Skeletal muscle cell (primary cell): ENCODE results near the gene GPT2.

Source experiments
- DNase-seq: peaks from one replicate; pipeline ENCODE4 v3.0.0-alpha.2; 2010; ENCODE audit warnings: low read depth
- H3K4me3 ChIP-seq: 2 replicates; pipeline ENCODE4 v1.5.1; 2011; ENCODE audit warnings: low read depth, mild to moderate bottlenecking, control low read depth, low read length, moderate library complexity

Gene GPT2

DNA sequence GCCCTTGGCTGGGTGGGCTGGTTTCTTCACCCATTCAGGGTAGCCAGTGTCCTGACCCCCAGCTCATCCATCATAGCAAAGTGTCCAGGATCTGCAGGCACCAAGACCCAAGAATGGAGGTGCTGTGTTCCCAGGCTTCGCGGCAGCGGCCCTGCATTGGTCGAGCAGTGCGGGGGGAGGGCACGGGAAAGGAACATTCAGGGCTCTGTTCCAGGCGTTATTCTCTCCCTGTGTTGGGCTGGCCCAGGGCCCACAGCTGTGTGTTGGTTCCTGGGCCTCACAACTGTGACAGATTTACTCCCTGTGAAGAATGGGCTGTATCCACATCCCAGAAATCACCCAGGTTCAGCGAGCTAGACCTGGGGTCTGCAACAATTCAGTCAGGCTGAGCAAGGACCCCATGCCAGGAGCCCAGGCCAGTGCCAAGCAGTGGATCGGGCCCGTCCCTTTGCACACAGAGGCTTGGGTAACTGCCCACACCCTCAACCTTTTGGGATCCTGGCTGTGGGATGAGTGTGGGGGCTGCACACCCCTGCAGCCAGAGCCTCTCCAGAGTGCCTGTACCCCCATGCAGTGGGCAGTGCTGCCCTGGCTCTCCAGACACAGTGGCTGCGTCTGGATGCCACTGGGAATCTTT, 10.0 kb downstream of the GPT2 start:
- H3K4me3 ChIP-seq: no peak overlapping the region
- DNase-seq: no peak

DNA sequence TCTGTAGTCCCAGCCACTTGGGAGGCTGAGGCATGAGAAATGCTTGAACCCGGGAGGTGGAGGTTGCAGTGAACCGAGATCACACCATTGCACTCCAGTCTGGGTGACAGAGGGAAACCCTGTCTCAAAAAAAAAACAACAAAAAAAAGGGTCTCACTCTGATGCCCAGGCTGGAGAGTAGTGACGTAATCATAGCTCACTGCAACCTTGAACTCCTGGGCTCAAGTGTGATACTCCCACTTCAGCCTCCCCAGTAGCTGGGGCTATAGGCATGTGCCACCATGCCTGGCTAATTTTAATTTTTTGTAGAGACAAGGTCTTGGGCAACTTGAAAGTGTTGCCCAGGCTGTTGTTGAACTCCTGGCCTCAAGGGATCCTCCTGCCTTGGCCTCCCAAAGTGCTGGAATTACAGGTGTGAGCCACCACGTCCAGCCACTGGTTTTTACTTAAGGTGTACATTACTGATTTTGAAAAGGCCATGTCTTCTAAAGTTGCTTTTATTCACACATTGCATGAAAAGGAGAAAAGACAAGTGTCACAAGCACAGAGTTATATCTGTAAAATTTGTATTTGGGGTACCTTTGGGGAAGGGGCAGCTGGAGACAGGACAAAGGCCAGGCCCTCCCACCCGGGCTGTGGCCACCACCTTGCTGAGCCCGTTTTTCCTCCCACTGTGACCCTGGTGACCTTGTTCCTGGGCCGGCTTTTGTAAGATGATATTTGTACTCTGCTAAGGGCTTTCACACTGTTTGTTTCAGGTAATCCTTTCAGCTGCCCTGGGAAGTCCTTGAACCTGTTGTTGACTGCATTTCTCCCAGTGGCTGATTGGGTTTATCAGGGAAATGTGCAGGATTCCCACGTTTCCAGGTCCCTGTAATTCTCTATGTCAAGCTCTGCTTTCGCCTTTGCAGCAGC, 11.5 kb downstream of the GPT2 start:
- DNase-seq: no peak

DNA sequence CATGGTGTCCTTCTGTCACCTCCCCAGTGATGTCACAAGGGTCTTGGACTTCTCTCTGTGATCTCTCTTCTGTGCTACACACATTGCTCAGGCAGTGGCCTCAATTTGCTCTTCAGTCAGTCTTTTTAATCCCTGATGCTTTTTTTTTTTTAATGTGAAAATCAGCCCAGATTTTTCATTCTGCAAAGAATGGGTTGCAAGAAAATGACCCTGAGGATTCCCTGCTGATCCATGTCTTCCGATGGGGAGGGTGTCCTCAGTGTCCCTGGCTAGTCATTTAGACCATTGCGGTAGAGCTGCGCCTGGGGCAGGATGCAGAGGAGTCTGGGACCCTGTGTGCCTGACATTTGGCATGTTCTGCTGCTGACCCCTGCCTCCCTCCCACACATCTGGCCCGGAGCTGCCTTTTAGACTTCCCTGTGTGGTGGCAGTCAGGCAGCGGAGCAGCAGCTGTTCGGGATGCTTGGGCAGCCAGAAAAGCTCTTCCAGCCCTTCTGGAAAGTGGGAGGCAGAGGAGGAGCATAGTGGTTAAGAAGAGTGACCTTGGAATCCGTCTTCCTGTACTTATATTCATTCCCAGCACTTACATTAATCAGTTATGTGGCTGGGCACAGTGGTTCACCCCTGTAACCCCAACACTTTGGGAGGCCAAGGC, 12.3 kb downstream of the GPT2 start:
- no peak overlapping the region for H3K4me3 ChIP-seq
- no peak for DNase-seq

More for the DNA sequence above, 11.5 kb downstream of the GPT2 start:
- no peak overlapping the region for H3K4me3 ChIP-seq

DNA sequence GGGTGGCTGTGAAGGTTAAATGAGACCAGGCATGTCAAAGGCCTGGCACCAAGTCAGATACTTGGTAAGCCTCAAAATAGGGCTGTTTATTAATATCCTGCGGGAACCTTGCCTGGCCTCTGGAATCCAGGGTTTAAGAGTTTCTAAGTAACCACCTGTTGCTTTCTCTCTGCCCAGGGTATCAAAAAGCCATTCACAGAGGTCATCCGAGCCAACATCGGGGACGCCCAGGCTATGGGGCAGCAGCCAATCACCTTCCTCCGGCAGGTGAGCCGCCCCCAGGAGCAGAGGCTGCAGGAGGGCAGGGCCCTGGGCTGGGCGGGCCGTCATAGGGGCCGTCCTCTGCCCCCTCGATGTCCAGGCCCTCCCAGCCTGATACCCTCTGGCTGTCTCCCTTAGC, 13.3 kb downstream of the GPT2 start:
- H3K4me3 ChIP-seq: no peak overlapping the region
- DNase-seq: no peak

DNA sequence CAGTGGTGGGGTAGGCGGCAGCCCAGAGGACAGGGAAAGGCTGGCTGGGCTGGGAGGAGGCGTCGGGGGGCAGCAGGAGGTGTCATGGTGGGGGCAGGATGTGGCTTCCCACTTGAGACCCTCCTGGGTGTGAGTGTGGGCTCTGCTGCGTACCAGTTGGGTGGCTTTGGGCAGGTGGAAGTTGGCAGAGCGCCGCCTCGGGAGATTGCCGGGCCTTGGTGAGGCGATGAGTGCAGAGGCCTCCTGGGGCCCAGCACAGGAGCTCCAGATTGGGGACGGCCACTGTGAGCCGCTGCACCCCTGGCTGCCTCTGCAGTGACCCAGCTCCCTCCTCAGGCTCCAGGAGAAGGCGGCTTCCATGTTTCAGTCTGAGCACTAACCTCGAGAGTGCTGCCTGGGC, 13.8 kb downstream of the GPT2 start:
- no peak overlapping the region for H3K4me3 ChIP-seq
- no peak for DNase-seq

DNA sequence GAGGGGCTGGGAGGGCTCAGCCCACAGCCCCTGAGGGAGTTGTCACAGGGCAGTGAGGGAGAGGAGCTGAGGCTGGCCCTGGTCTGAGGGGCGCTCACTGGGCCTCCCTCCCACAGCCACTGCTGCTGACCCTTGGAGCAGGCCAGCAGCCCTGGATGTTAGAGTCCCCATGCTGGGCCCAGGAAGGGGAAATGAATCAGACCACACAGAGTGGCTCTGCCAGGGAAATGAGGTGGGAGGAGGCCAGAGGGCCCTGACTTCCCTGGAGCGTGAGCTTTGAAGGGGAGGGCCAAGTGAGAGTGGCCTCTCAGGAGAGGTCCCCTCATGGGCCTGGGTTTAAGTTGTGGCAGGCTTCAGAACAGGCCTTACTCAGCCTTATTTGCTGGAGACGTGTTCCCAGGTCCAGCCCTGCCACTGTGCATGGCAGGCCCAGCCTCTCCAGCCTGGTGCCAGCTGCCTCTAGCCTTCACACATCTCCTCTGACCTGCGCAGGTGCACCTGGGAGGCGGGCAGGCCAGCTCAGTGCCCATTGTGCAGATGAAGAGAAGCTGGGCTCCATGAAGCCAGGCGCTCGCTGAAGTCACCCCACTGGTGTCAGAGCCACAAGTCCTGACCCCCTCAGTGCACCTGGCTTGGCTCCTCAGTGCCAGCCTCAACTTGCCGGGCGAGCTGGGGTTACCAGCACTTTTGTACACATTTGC, 15.4 kb downstream of the GPT2 start:
- DNase-seq: no peak

DNA sequence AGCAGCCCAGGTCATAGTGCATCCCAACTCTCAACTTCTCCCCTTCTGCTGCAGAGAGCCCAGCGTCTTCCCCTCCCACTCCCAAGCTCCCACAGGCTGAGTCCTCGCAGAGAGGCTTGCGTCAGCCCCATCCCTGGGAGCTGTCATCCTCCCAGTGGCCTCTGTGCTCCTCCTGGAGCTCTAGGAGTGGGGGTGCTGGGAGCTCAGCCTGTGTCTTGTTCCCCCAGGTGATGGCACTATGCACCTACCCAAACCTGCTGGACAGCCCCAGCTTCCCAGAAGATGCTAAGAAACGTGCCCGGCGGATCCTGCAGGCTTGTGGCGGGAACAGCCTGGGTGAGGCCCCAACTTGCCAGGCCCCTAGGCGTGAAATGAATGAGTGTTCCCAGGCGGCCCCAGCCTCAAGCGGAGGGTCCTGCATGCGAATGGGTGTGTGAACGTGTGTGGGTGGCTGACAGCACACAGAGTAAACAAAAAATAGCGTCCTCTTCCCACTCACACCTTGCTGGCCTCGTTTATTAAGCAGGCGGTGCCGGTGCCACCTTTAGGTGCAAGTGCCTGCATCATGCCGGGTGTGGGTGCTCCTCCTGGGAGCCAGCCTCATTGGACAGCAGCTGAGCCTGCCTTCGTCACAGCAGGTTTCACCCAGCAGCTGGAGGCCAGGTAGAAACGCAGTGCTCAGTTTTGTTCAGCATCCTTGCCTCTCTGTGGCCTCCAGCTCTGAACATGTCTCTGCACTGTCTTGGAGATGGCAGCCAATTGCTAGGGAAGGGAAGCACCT, 16.5 kb downstream of the GPT2 start:
- no peak overlapping the region for H3K4me3 ChIP-seq
- no peak for DNase-seq

More for the DNA sequence above, 15.4 kb downstream of the GPT2 start:
- no peak overlapping the region for H3K4me3 ChIP-seq

DNA sequence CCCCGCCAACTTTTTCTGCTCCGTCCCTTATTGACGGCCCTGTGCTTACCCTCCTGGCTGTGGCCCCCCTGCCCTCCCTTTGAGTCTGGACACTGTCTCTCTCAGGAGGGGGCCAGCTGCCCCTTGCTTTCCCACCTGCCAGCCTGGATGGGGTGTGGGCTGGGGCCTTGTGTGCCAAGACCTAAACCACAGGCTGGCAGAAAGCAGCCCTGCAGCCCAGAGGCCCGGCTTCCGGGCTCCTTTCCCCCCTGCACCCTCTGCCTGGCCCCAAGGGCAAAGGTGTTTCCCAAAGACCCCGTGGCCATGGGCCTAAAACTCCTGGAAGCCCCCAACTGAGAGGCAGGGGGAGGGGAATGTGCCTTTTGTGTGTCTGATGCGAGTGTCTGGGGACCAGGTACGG, 17.5 kb downstream of the GPT2 start:
- H3K4me3 ChIP-seq: no peak overlapping the region
- DNase-seq: no peak

DNA sequence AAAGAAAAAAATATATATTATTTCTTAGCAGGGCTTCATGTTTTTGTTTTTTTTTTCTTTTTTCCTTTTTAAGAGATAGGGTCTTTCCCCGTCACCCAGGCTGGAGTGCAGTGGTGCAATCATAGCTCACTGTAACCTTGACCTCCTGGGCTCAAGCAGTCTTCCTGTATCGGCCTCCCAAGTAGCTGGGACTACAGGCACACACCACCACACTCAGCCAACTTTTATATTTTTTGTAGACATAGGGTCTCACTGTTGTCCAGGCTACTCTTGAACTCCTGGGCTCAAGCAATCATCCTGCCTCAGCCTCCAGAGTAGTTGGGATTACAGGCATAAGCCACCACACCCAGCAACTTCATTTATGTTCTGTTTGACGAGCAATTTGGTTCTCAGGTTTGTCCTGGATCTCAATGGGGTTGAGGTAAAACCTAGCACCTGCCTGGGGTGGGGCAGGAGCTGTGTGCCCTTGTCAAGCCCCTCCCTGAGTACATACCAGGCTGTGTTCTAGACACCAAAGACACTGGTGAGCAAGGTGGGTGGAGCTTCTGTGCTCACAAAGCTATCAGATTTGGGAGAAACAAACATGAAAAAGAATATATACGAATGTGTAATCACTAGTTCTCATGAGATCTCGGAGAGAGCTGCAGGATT, 19.2 kb downstream of the GPT2 start:
- H3K4me3 ChIP-seq: no peak overlapping the region
- no peak for DNase-seq

DNA sequence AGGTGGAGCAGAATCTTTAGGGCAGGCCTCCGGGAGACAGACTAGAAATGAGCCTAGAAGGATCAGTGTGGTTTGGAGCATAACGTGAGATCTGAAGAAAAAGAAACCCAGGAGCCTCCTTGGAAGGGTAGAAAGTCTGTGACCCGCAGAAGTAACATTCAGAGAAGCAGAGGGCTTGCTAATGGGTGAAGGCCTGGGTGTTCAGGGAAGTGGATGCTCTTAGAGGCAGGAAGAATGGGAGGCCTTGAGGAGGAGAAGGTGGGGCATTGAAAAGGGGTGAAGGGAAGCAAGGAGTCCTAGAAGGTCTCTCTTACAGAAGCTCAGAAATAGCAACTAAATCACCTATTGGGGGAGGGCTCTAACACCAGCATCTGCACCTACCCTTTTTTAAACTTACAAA, 20.3 kb downstream of the GPT2 start:
- DNase-seq: no peak
- no peak overlapping the region for H3K4me3 ChIP-seq

DNA sequence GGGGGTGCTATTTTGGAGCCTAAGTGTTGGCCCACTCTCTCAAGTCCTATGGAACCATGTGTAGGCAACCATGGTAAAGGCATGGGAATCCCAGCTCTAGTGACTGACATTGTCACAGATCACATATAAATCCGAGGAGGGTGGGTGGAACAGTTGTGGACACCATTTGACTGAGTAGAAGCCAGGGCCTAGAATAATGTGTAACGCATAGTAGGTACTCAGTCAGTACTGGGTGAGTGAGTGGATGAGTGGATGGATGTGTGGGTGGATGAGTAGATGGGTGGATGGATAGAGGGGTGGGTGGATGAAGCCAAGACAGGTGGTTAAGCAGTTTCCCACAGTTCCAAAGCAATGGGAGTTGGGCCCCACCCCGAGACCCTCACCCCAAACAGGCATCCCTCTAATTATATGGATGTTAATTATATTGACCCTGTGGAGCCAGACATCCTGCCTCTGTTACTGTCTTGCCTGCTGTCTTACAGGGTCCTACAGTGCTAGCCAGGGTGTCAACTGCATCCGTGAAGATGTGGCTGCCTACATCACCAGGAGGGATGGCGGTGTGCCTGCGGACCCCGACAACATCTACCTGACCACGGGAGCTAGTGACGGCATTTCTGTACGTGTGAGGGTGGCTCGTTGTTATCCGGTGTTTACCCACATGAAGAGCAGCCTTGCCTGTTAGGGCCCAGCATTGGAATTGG, 22.3 kb downstream of the GPT2 start:
- no peak for DNase-seq
- no peak overlapping the region for H3K4me3 ChIP-seq

DNA sequence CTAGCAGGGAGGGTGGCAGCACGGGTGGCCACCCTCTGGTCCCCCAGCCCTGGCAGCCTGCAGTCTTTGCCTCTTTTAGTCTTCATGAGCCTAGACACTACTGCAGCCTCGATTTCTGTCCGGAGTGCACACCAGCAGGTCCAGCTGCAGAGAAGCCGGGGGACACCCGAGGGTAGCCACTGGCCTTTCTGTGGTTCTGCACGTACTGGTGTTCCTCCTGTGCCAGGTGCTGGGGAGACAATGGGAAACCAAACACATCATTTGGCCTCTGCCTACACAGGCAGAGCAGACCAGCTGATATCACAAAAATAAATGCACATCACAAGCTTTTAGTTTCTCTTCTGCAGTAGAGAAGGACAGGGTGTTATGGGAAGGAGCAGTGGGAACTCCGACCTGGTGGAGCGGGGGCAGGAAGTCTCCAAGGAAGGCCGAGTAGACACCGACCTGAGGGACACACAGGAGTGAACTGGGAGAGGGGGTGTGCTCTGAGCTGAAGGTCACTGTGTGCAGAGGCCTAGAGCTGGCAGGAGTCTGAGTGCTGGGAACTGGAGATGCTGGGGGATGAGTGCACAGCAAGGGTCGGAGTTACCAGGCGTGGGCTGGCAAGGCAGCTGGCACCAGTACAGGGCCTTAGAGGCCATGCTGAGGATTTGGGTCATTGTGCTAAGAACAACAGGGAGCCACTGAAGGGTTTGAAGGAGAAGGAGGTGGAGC, 23.1 kb downstream of the GPT2 start:
- DNase-seq: no peak
- H3K4me3 ChIP-seq: no peak overlapping the region

DNA sequence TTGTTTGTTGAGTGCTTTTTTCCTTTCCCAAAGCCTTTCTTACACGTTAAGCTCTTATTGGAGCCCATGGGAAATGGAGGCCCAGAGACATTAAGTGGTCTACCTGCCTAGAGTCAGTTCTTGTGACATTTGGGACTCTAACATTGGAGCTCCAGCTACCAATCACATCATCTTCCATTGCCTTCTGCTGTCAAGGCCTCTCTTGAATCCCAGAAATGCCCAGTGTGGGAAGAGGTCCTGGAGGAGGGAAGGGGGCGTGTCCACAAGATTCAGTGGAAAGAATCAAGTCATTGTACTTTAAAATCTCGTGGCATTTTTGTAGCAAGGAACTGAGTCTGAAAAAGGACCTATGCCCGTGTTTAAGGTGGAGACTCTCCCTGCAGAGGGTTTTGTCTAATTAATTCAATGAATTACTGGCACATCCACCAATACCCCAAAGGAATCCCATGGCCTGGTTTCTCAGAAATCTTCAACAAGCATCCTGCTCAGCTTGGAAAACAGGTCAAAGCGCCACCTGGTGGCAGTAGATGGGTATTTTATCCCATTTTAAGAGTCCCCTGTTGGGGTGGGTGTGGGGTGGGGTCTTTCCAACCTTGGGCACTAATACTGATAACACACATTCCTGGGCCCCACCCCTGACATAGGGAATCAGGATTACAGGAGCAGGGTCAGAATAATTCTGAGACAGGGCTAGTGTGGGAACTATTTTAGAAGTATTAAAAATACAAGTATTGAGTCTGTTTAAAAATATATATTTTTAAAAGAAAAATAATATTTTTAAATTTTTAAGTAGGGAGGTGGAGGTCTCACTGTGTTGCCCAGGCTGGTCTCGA, 24.6 kb downstream of the GPT2 start:
- no peak for DNase-seq
- no peak overlapping the region for H3K4me3 ChIP-seq

DNA sequence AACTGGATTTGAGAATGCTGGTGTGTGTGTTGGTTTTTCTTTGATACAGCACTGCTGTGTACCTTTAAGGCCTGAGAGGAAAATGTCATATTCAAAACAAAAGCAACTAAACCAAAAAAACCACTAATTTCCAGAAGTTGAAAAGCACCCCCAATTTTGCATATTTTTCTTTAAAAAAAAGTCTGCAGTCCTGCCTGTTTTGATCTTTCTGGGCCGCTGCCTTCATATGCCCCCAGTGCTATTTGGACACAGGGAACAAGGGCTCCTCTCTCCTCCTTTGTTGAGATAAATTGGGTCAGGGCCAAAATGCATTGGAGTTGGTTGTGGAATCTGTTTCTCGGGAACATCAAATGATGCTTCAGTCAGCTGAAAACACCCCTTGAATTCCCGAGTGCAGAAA, 26.9 kb downstream of the GPT2 start:
- no peak overlapping the region for H3K4me3 ChIP-seq

DNA sequence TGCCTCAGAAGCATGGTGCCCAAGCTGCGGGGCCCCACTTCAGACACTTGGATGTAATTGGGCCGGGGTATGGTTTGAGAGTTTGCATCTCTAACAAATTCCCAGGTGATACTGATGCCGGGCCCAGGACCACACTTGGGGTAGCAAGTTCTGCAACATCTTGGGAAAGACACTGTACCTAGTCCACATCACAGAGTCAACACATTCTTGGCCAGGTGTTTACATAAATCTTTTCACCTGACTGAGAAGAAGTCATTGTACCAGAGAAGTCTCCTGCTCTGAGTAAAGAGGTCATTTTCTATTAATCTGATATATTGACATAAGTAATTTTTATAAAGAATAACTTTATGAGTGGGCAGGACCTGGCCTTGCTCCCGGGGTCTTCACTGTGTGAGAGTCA, 27.5 kb downstream of the GPT2 start:
- no peak for DNase-seq
- H3K4me3 ChIP-seq: no peak overlapping the region

More for the DNA sequence above, 26.9 kb downstream of the GPT2 start:
- no peak for DNase-seq

DNA sequence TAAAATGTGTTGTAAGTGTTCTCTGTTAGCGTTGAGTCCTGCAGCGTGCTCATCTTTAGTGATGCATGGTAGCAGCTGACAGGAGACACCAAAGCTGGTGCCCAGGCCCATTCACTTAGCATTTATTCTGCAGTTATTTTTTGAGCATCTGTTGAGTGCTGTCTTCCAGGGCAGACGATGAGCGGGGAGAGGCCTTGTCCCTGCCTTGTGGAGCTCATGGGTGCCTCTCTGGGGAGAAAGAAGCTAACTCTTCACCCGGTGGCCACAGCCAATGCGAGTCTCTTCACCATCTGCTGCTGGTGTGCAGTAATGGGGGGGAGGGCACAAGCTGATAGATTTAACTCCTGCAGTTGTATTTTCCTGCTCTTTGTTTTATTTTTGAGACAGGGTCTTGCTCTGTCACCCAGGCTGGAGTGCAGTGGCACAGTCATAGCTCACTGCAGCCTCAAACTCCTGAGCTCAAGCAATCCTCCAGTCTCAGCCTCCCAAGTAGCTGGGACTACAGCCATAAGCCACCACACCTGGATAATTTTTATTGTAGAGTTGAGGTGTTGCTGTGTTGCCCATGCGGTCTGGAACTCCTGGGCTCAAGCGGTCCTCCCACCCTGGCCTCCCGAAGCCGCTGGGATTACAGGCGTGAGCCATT, 30.5 kb downstream of the GPT2 start:
- H3K4me3 ChIP-seq: no peak overlapping the region
- no peak for DNase-seq
